GM23338 (cell line): ENCODE data around the gene TBC1D5.

ENCODE experiments used
- CTCF ChIP-seq, 2 experiments: fragments of 200-600 bp in 1 of 2; sonication (generic) in 1 of 2; conservative IDR thresholded peaks; 2 replicates each; pipeline versions ENCODE4 v1.5.1 to v1.6.1; 2016 to 2017; ENCODE audit warnings: antibody characterized with exemption in 2 of 2, low read depth in 2 of 2, mild to moderate bottlenecking in 2 of 2, moderate library complexity in 1 of 2
- ETS1 ChIP-seq: IDR thresholded peaks from 2 replicates; pipeline ENCODE4 v1.6.1; 2016; ENCODE audit warnings: antibody characterized with exemption
- EZH2 ChIP-seq: fragments of 200-600 bp; sonication (generic); IDR thresholded peaks from one replicate; pipeline ENCODE4 v1.8.0; 2017; ENCODE audit warnings: antibody characterized with exemption, mild to moderate bottlenecking, low read depth; ENCODE audit not compliant: unreplicated experiment
- EZH2phosphoT487 ChIP-seq: fragments of 200-600 bp; sonication (generic); IDR thresholded peaks from one replicate; pipeline ENCODE4 v1.8.1; 2018; ENCODE audit warnings: antibody characterized with exemption; ENCODE audit not compliant: unreplicated experiment
- JUNB ChIP-seq: IDR thresholded peaks from one replicate; pipeline ENCODE4 v1.6.1; 2016; ENCODE audit warnings: antibody characterized with exemption; ENCODE audit not compliant: unreplicated experiment
- POLR2AphosphoS5 ChIP-seq: IDR thresholded peaks from 2 replicates; pipeline ENCODE4 v1.6.1; 2016; ENCODE audit warnings: antibody characterized with exemption, low read depth
- REST ChIP-seq: IDR thresholded peaks from one replicate; pipeline ENCODE4 v1.6.1; 2018; ENCODE audit warnings: antibody characterized with exemption; ENCODE audit not compliant: unreplicated experiment
- ZNF331 ChIP-seq: fragments of 250-450 bp; sonication (Bioruptor Pico); IDR thresholded peaks from 2 replicates; pipeline ENCODE4 v1.5.0; 2020; ENCODE audit warnings: low read depth, mild to moderate bottlenecking, moderate library complexity

- TF ChIP-seq CTCF (conservative IDR thresholded peaks at IDR 0.05; ENCODE audit: low read depth in 2 of 2) (no peak), EZH2 (no peak), POLR2AphosphoS5 (no peak), ETS1 (no peak), ZNF331 (CRISPR knock-in tag) (no peak), REST (no peak), EZH2phosphoT487 (no peak), JUNB (no peak)
These were observed 770 bp downstream of the TBC1D5 start for GRCh38 chr3:17741621-17742101.
